ENCODE measurements around the gene AEBP2.

The AEBP2 gene

DNA sequence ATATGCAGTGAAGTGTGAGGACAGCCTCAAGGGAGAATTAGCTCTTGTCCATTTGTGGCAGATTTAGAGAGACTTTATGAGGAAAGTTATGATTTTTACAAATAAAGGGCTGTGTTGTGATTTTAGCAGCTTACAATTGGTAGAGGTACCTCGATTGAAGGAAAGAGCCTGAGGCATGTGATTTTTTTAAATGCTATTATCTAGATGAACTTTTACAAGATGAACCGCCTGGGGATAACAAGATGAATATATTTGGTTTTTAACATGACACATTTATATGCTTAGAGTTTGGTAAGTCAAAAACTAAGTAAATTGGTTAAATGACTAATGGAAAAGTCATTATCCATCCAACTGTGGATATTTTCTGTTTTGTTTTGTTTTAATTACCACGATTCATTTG, 52.6 kb downstream of the AEBP2 start:
- no peak overlapping the region for H3K27ac ChIP-seq

DNA sequence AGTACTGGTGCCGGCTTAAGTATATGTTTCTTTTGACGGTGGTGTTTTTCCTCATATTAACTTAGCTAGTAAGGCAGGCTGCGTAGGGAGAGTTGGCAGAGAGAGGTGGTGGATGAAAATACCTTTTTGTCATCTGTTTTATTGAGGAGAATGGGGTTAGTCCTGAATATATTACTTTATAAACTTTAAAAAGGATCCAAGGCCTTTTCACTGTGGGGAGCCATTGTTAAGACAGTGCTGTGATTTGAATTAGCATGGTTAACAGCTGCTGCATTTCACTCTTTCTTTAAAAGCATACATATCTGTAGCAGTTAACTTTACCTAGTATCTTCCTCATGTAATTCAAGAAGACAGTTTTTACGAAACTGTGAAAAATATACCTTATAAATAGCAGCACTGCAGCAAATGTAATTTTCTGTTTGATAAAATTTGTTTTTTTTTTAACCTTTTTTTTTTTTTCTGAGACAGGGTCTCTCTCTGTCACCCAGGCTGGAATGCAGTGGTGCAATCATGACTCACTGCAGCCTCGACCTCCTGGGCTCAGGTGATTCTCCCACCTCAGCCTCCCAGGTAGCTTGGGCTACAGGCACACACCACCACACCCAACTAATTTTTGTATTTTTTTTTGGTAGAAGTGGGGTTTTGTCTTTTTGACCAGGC, 57.1 kb downstream of the AEBP2 start:
- no peak overlapping the region for H3K27ac ChIP-seq
- TF ChIP-seq ZFX (IDR thresholded peaks at IDR 0.05; ENCODE audit: borderline replicate concordance), result no peak
- TF ChIP-seq, protein P1, sequence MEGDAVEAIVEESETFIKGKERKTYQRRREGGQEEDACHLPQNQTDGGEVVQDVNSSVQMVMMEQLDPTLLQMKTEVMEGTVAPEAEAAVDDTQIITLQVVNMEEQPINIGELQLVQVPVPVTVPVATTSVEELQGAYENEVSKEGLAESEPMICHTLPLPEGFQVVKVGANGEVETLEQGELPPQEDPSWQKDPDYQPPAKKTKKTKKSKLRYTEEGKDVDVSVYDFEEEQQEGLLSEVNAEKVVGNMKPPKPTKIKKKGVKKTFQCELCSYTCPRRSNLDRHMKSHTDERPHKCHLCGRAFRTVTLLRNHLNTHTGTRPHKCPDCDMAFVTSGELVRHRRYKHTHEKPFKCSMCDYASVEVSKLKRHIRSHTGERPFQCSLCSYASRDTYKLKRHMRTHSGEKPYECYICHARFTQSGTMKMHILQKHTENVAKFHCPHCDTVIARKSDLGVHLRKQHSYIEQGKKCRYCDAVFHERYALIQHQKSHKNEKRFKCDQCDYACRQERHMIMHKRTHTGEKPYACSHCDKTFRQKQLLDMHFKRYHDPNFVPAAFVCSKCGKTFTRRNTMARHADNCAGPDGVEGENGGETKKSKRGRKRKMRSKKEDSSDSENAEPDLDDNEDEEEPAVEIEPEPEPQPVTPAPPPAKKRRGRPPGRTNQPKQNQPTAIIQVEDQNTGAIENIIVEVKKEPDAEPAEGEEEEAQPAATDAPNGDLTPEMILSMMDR (IDR thresholded peaks at IDR 0.05), result no peak

More for the DNA sequence above, 52.6 kb downstream of the AEBP2 start:
- TF ChIP-seq, protein P1 (IDR thresholded peaks at IDR 0.05), result no peak
- no peak for TF ChIP-seq ZFX (IDR thresholded peaks at IDR 0.05; ENCODE audit: borderline replicate concordance)

DNA sequence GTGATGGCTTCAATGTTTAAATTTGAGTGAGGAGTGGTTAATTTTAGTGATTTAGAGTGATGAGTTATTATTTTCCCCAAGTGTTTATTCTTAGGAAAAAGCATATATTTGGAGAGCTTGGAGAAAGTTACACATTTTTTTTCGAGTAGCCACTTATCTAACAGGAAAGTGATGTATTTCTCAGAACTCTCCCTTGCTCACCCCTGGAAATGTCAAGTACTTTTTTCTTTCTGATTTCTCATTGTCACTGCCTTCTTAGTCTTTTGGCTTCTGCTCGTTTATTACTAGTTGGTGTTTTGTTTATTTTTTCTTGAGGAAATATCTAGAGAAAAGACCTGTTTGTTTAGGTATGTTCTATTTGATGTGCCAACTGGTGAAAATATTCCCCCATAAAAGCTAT, 58.8 kb downstream of the AEBP2 start:
- no peak overlapping the region for H3K27ac ChIP-seq
- TF ChIP-seq ZFX (IDR thresholded peaks at IDR 0.05; ENCODE audit: borderline replicate concordance), result no peak
- TF ChIP-seq, protein P1 (IDR thresholded peaks at IDR 0.05), result no peak

DNA sequence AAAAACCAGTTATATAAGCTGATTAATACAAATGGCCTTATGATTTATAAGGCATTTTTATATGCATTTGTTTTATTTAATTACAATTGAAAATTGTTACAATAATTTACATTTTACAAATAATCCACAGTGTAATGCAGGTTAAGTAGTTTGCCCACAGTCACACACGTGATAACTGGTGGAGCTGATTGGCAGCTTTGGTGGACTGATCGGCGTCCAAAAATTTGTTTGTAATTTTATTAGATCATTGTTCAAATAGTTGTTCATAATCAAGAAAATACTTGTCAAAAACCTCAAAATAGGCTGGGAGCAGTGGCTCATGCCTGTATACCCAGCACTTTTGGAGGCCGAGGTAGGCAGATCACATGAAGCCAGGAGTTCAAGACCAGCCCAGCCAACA, 59.7 kb downstream of the AEBP2 start:
- H3K27ac ChIP-seq, result no peak overlapping the region
- TF ChIP-seq, protein P1 (IDR thresholded peaks at IDR 0.05), result no peak
- TF ChIP-seq ZFX (IDR thresholded peaks at IDR 0.05; ENCODE audit: borderline replicate concordance), result no peak

DNA sequence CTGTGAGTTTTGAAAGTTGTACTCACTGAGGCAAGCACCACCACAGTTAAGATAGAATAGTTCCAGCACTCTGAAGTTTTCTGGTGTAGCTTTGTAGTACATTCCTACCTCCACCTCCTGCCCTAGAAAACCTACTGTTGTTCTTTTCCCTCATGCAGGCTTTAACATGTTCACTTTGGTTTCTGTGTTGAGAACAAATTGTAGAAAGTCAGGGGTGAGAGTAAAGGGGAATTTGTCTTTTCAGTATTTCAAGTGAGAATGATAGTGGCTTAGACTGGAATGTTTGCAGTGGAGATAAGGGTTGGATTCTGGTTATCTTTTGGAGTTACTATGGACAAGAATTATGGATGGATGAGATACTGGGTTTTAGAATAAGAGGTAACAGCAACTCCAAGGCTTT, 67.2 kb downstream of the AEBP2 start:
- TF ChIP-seq, protein P1 (IDR thresholded peaks at IDR 0.05), result no peak
- TF ChIP-seq ZFX (IDR thresholded peaks at IDR 0.05; ENCODE audit: borderline replicate concordance), result no peak
- H3K27ac ChIP-seq, result no peak overlapping the region

DNA sequence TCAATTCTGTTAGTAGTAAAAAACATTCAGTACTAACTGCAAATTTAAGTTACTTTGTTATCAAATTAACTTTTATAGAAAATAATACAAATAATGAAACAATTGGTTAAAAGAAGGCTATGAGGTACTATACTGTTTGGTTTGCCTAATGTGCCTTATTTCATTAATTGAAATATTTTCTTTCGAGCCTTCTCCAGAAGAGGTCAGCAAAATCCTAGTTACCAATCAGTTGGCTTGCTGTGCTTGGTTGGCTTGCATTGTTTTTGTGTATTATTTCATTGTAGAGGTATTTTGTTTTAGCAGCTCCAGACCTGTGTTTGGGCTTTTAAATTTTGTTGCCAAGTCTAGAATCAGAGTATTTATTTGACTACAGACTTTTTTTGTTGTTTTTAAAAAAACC, 68.5 kb downstream of the AEBP2 start:
- TF ChIP-seq ZFX (IDR thresholded peaks at IDR 0.05; ENCODE audit: borderline replicate concordance), result no peak
- TF ChIP-seq, protein P1 (IDR thresholded peaks at IDR 0.05), result peak; percentile 29; the same call in 1 of the 2 replicates
- no peak overlapping the region for H3K27ac ChIP-seq

DNA sequence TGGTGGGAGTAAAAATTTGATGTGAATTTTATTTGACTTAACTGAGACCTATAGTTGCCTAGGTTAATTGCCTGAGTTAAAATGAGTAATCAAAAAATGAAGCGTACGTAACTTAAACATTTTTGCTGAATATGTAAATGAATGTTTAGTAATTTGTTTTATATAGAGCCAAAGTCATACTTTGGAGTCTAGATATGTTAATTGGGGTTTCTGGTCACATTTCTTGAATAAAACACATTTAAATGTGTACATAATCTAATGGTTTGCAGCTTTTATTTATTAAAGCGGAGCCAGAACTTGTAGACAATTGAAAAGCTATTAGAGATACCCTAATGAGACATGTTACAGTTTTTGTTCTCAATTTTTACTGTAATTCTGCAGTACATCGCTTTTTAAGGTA, 71.2 kb downstream of the AEBP2 start:
- TF ChIP-seq, protein P1 (IDR thresholded peaks at IDR 0.05), result no peak
- TF ChIP-seq ZFX (IDR thresholded peaks at IDR 0.05; ENCODE audit: borderline replicate concordance), result no peak
- no peak overlapping the region for H3K27ac ChIP-seq
